ENCODE data around the gene CABCOCO1. TPM values are rescaled to one million over a fixed set of nuclear protein-coding genes. Genes with fewer than 3 reads are reported as not detected.

The CABCOCO1 gene
- total RNA-seq, 1 donor from 2014 or later = not detected

- Mint-ChIP-seq H3K36me3 (ENCODE audit: insufficient read depth) (no peaks in the 10 kb centered on the region), H3K27me3 (peaks cover 3% of the 10 kb centered on the region), H3K4me3 (ENCODE audit: low read depth) (no peak overlapping the region), H3K27ac (no peak overlapping the region), H3K4me1 (ENCODE audit: low read depth) (peaks cover 23% of the 10 kb centered on the region), H3K9me3 (ENCODE audit: low read depth) (no peaks in the 10 kb centered on the region)
- DNase-seq (ENCODE audit: low spot score, unreplicated experiment) = no peak
- TF ChIP-seq CTCF (IDR thresholded peaks at IDR 0.05; ENCODE audit: unreplicated experiment) = no peak
These were observed 44.3 kb upstream of the CABCOCO1 start for GRCh38 chr10:61618388-61618961.

- no peak for TF ChIP-seq CTCF (IDR thresholded peaks at IDR 0.05; ENCODE audit: unreplicated experiment)
- DNase-seq (ENCODE audit: low spot score, unreplicated experiment) = no peak
- peaks cover 27% of the 10 kb centered on the region for H3K4me1 Mint-ChIP-seq (ENCODE audit: low read depth)
- no peak overlapping the region for H3K27ac Mint-ChIP-seq
- peaks cover 3% of the 10 kb centered on the region for H3K27me3 Mint-ChIP-seq
- no peaks in the 10 kb centered on the region for H3K36me3 Mint-ChIP-seq (ENCODE audit: insufficient read depth)
- H3K4me3 Mint-ChIP-seq (ENCODE audit: low read depth) = no peak overlapping the region
- H3K9me3 Mint-ChIP-seq (ENCODE audit: low read depth) = no peaks in the 10 kb centered on the region
These were observed 42.2 kb upstream of the CABCOCO1 start for GRCh38 chr10:61620506-61620905.

DNA sequence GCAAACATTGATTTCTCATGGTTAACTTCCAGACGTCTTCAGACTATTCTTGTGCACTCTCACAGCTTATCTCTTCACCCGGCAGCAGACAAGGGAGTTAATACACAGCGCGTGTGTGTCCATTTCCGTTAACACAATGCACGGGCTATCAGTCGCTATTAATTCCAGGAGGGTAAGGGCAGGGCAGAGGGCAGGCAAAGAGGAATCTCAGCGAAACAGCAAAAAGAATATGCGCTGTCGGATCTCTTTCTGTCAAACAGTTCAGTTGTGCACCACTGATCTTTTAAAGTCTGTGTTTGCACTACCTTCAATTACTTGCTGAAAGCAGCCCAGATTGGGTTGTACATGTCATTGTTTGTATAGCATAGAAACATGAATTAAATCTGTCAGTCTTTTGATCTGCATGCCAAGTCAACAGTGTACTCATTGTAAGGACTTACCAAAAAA is 41.1 kb upstream of the CABCOCO1 start:
- Mint-ChIP-seq H3K27ac (no peak overlapping the region), H3K36me3 (ENCODE audit: insufficient read depth) (no peaks in the 10 kb centered on the region), H3K27me3 (peaks cover 3% of the 10 kb centered on the region), H3K9me3 (ENCODE audit: low read depth) (no peaks in the 10 kb centered on the region), H3K4me1 (ENCODE audit: low read depth) (peaks cover 22% of the 10 kb centered on the region), H3K4me3 (ENCODE audit: low read depth) (peak overlapping the region; percentile 55)
- no peak for TF ChIP-seq CTCF (IDR thresholded peaks at IDR 0.05; ENCODE audit: unreplicated experiment)
- DNase-seq (ENCODE audit: low spot score, unreplicated experiment) = no peak

GRCh38 chr10:61623161-61623560 is 39.6 kb upstream of the CABCOCO1 start:
- peaks cover 3% of the 10 kb centered on the region for H3K27me3 Mint-ChIP-seq
- TF ChIP-seq CTCF (IDR thresholded peaks at IDR 0.05; ENCODE audit: unreplicated experiment) = no peak
- no peaks in the 10 kb centered on the region for H3K9me3 Mint-ChIP-seq (ENCODE audit: low read depth)
- no peak overlapping the region for H3K27ac Mint-ChIP-seq
- DNase-seq (ENCODE audit: low spot score, unreplicated experiment) = no peak
- no peaks in the 10 kb centered on the region for H3K36me3 Mint-ChIP-seq (ENCODE audit: insufficient read depth)
- no peak overlapping the region for H3K4me3 Mint-ChIP-seq (ENCODE audit: low read depth)
- H3K4me1 Mint-ChIP-seq (ENCODE audit: low read depth) = peaks cover 22% of the 10 kb centered on the region

DNA sequence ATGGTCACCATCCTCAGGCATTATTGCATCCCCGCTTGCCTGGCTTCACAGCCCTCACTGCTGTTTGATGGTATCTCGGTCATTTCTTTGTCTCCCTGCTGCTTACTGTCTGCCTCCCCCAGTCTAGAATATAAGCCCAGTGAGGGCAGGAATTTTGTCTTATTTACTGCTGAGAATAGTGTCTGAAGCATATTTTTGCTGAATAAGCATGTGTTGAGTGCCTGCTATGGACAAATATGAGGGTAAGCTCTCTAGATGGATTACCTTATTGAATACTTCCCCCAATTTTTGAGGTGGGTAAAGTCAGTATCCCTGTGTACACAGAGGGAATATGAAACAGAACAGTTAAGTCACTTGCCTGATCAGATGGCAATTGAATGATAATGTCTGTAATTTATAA is 36.5 kb upstream of the CABCOCO1 start:
- Mint-ChIP-seq H3K36me3 (ENCODE audit: insufficient read depth) (no peaks in the 10 kb centered on the region), H3K9me3 (ENCODE audit: low read depth) (no peaks in the 10 kb centered on the region), H3K27me3 (no peaks in the 10 kb centered on the region), H3K4me3 (ENCODE audit: low read depth) (no peak overlapping the region), H3K27ac (no peak overlapping the region), H3K4me1 (ENCODE audit: low read depth) (peaks cover 21% of the 10 kb centered on the region)
- TF ChIP-seq CTCF (IDR thresholded peaks at IDR 0.05; ENCODE audit: unreplicated experiment) = no peak
- DNase-seq (ENCODE audit: low spot score, unreplicated experiment) = no peak

Measured in progenitor cell of endocrine pancreas (in vitro differentiated cells).